SKM-1 treated with dmso at 0.1 percent for 144 hours (cell line): ENCODE measurements around the gene TSPY2.
"Not testable (repeated sequence)": the region's sequence is repeated elsewhere in the genome, so short reads cannot be mapped to it uniquely, and the experiment has no call there.

Experiments used
- DNase-seq: peaks from one replicate; lab custom pipeline; 2025; ENCODE audit not compliant: unreplicated experiment; lab: John Stamatoyannopoulos, UW

TSPY2 gene

GRCh38 chrY:6245923-6246322, at the start of gene TSPY2:
Gene TSPY2, plus strand, starts transcription at chrY:6246223. Its CDS starts 46 bp downstream, at chrY:6246269.
- not testable (repeated sequence) for DNase-seq

- DNase-seq: not testable (repeated sequence)
Observed at GRCh38 chrY:6209565-6209964, 36.5 kb upstream of the TSPY2 start.

- not testable (repeated sequence) for DNase-seq
Observed at GRCh38 chrY:6217045-6217444, 29.0 kb upstream of the TSPY2 start.

GRCh38 chrY:6269839-6270238, 23.8 kb downstream of the TSPY2 start:
- not testable (repeated sequence) for DNase-seq
